ENCODE data around the gene ADCK1. TPM values are rescaled to one million over a fixed set of nuclear protein-coding genes. Genes with fewer than 3 reads are reported as not detected.

The ADCK1 gene
- total and polyA plus RNA-seq, 2 donors (not counting 3 experiments of a cell fraction or from before 2014, with no cell fraction given): 4.2 to 6.9 TPM

DNA sequence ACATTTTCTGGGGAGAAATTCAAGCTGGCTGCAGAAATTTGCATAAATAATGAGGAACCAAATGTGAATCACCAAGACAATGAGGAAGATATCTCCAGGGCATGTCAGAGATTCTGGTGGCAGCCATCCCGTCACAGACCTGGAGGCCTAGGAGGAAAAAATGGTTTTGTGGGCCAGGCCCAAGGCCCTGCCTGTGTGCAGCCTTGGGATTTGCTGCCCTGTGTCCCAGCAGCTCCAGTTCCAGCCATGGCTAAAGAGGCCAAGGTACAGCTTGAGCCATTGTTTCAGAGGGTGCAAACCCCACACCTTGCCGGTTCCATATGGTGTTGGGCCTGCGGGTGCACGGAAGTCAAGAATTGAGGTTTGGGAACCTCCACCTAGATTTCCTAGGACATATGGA lies 147.5 kb downstream of the ADCK1 start:
- no TSS peak for BruUV-seq (replicated peaks)
- H3K4me2 ChIP-seq (ENCODE audit: insufficient read depth, low read length): no peak overlapping the region
- no peaks in the 10 kb centered on the region for H3K9me1 ChIP-seq (replicated peaks; ENCODE audit: control insufficient read depth, extremely low read depth, insufficient read depth, low read length)
- H3K27me3 ChIP-seq (ENCODE audit: control insufficient read depth in 2 of 2, insufficient read depth in 2 of 2, low read length in 2 of 2): no peaks in the 10 kb centered on the region
- ChIA-PET POLR2A (no interaction called here), CTCF (no interaction called here)
- no peaks in the 10 kb centered on the region for H3K9me3 ChIP-seq (replicated peaks; ENCODE audit: control insufficient read depth, insufficient read depth, low read length)
- no peaks in the 10 kb centered on the region for H4K20me1 ChIP-seq (replicated peaks; ENCODE audit: control insufficient read depth, extremely low read depth, insufficient read depth, low read length)
- DNase-seq (ENCODE audit: low read depth, low spot score) (no peak), FAIRE-seq (no peak)
- no peak for TF ChIP-seq MYC (IDR thresholded peaks at IDR 0.05; ENCODE audit: low read depth, low read length)
- TF ChIP-seq, protein P1, sequence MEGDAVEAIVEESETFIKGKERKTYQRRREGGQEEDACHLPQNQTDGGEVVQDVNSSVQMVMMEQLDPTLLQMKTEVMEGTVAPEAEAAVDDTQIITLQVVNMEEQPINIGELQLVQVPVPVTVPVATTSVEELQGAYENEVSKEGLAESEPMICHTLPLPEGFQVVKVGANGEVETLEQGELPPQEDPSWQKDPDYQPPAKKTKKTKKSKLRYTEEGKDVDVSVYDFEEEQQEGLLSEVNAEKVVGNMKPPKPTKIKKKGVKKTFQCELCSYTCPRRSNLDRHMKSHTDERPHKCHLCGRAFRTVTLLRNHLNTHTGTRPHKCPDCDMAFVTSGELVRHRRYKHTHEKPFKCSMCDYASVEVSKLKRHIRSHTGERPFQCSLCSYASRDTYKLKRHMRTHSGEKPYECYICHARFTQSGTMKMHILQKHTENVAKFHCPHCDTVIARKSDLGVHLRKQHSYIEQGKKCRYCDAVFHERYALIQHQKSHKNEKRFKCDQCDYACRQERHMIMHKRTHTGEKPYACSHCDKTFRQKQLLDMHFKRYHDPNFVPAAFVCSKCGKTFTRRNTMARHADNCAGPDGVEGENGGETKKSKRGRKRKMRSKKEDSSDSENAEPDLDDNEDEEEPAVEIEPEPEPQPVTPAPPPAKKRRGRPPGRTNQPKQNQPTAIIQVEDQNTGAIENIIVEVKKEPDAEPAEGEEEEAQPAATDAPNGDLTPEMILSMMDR (IDR thresholded peaks at IDR 0.05; ENCODE audit: extremely low read depth in 1 of 2, insufficient read depth in 1 of 2, low read depth in 1 of 2, low read length in 2 of 2): no peak
- no peaks in the 10 kb centered on the region for H3K36me3 ChIP-seq (ENCODE audit: control insufficient read depth in 2 of 2, extremely low read depth in 1 of 2, insufficient read depth in 2 of 2, low read length in 2 of 2)
- no peak overlapping the region for H3K9ac ChIP-seq (replicated peaks; ENCODE audit: extremely low read depth, insufficient read depth, low read length)
- dilution Hi-C loops (cut with MboI; ENCODE audit: extremely low pct_ligation_motif_present, low sequenced_read_pairs) (no loop called here), intact Hi-C loops (cut with micrococcal nuclease) (no loop called here)
- H3K27ac ChIP-seq (ENCODE audit: insufficient read depth, low read depth, low read length): no peak overlapping the region
- H3K4me3 ChIP-seq (replicated peaks in 1 of 3; ENCODE audit: insufficient read depth in 1 of 3, low read depth in 1 of 3, low read length in 3 of 3): no peak overlapping the region
- H2AFZ ChIP-seq (ENCODE audit: low read depth, low read length): no peak overlapping the region
- H3K4me1 ChIP-seq (ENCODE audit: control insufficient read depth, extremely low read depth, insufficient read depth, low read length): no peaks in the 10 kb centered on the region
- H3K79me2 ChIP-seq (ENCODE audit: control insufficient read depth, insufficient read depth, low read length): no peaks in the 10 kb centered on the region

DNA sequence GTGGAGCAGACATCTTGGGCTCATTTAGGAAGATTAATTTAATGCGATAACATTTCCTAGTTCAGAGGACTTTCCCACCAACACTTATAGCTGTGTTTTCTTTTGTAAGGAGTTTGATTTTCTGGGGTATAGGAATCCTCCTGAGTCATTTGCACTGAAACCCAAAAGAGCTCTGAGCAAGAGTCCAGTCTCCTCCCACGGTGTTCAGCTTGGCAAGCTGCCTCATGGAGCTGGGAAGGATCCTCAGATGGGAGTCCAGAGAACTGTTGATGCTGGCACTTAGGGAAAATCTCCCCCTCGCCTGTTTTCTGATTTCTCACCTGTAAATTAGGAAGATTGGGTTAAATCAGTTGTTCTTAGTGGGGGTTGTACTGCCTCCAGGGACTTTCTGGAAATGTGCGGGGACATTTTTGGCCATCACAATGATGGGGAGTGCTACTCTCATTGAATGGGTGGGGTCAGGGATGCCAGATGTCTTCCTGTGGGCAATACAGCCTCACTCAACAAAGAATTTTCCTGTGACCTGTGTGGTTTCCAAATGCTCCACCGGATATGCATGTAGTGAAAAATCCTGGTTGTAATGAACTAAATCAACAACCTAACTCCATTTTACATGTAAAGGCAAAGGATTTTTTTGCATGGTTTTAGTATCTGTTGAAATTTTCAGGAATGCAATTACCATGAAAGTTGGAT lies 150.6 kb downstream of the ADCK1 start:
- no TSS peak for BruUV-seq (replicated peaks)
- DNase-seq (ENCODE audit: low read depth, low spot score): no peak
- H3K36me3 ChIP-seq (ENCODE audit: control insufficient read depth in 2 of 2, extremely low read depth in 1 of 2, insufficient read depth in 2 of 2, low read length in 2 of 2): no peaks in the 10 kb centered on the region
- H3K9me3 ChIP-seq (replicated peaks; ENCODE audit: control insufficient read depth, insufficient read depth, low read length): no peaks in the 10 kb centered on the region
- no peak for FAIRE-seq
- ChIA-PET POLR2A (no interaction called here), CTCF (no interaction called here)
- no peaks in the 10 kb centered on the region for H4K20me1 ChIP-seq (replicated peaks; ENCODE audit: control insufficient read depth, extremely low read depth, insufficient read depth, low read length)
- intact Hi-C loops (cut with micrococcal nuclease) (no loop called here), dilution Hi-C loops (cut with MboI; ENCODE audit: extremely low pct_ligation_motif_present, low sequenced_read_pairs) (no loop called here)
- no peak overlapping the region for H3K9ac ChIP-seq (replicated peaks; ENCODE audit: extremely low read depth, insufficient read depth, low read length)
- no peaks in the 10 kb centered on the region for H3K9me1 ChIP-seq (replicated peaks; ENCODE audit: control insufficient read depth, extremely low read depth, insufficient read depth, low read length)
- no peaks in the 10 kb centered on the region for H3K4me1 ChIP-seq (ENCODE audit: control insufficient read depth, extremely low read depth, insufficient read depth, low read length)
- no peak overlapping the region for H3K4me2 ChIP-seq (ENCODE audit: insufficient read depth, low read length)
- no peaks in the 10 kb centered on the region for H3K79me2 ChIP-seq (ENCODE audit: control insufficient read depth, insufficient read depth, low read length)
- H3K4me3 ChIP-seq (replicated peaks in 1 of 3; ENCODE audit: insufficient read depth in 1 of 3, low read depth in 1 of 3, low read length in 3 of 3): no peak overlapping the region
- H3K27ac ChIP-seq (ENCODE audit: insufficient read depth, low read depth, low read length): no peak overlapping the region
- H3K27me3 ChIP-seq (ENCODE audit: control insufficient read depth in 2 of 2, insufficient read depth in 2 of 2, low read length in 2 of 2): no peaks in the 10 kb centered on the region
- no peak for TF ChIP-seq GATA2 (IDR thresholded peaks at IDR 0.05; ENCODE audit: insufficient read depth, insufficient read length, low read depth, low read length)
- TF ChIP-seq JUN (IDR thresholded peaks at IDR 0.05; ENCODE audit: borderline replicate concordance, insufficient read depth, insufficient read length, low read depth): no peak
- TF ChIP-seq POLR2AphosphoS5 (IDR thresholded peaks at IDR 0.05; ENCODE audit: insufficient read depth, low read depth, low read length): no peak
- TF ChIP-seq, protein P1 (IDR thresholded peaks at IDR 0.05; ENCODE audit: extremely low read depth in 1 of 2, insufficient read depth in 1 of 2, low read depth in 1 of 2, low read length in 2 of 2): no peak
- no peak for TF ChIP-seq EZH2 (IDR thresholded peaks at IDR 0.05; ENCODE audit: borderline replicate concordance, low read depth, low read length, severe bottlenecking)
- H2AFZ ChIP-seq (ENCODE audit: low read depth, low read length): no peak overlapping the region
